ENCODE data around the gene ATXN7. TPM values are rescaled to one million over a fixed set of nuclear protein-coding genes. Genes with fewer than 3 reads are reported as not detected.

ATXN7 gene, protein sequence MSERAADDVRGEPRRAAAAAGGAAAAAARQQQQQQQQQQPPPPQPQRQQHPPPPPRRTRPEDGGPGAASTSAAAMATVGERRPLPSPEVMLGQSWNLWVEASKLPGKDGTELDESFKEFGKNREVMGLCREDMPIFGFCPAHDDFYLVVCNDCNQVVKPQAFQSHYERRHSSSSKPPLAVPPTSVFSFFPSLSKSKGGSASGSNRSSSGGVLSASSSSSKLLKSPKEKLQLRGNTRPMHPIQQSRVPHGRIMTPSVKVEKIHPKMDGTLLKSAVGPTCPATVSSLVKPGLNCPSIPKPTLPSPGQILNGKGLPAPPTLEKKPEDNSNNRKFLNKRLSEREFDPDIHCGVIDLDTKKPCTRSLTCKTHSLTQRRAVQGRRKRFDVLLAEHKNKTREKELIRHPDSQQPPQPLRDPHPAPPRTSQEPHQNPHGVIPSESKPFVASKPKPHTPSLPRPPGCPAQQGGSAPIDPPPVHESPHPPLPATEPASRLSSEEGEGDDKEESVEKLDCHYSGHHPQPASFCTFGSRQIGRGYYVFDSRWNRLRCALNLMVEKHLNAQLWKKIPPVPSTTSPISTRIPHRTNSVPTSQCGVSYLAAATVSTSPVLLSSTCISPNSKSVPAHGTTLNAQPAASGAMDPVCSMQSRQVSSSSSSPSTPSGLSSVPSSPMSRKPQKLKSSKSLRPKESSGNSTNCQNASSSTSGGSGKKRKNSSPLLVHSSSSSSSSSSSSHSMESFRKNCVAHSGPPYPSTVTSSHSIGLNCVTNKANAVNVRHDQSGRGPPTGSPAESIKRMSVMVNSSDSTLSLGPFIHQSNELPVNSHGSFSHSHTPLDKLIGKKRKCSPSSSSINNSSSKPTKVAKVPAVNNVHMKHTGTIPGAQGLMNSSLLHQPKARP
- total RNA-seq (14.1 and 14.4 TPM in 2 replicates), polyA plus RNA-seq (3.0 and 7.5 TPM in 2 replicates)

GRCh38 chr3:63863150-63864007, at the start of gene ATXN7, which contains the start of gene THOC7:
ATXN7 (plus strand) TSS chr3:63863867; CDS start chr3:63912599, 48,732 bp downstream.
THOC7 (minus strand) TSS chr3:63863805; CDS start chr3:63863790, 15 bp downstream.
- Histone ChIP-seq H3K4me1 (ENCODE audit: insufficient read depth) (peaks cover 15% of the 10 kb centered on the region), H3K4me3 (peak within 1 kb of the TSS; percentile 100), H3K9me3 (ENCODE audit: low read depth) (no peaks in the 10 kb centered on the region), H3K36me3 (replicated peaks; ENCODE audit: insufficient read depth, low read depth) (no peaks in the 10 kb centered on the region), H3K27ac (peak within 1 kb of the TSS; percentile 100), H3K79me2 (peaks cover 86% of the 10 kb centered on the region), H4K20me1 (ENCODE audit: insufficient read depth, poor library complexity, severe bottlenecking) (no peaks in the 10 kb centered on the region), H3K27me3 (no peaks in the 10 kb centered on the region), H3K4me2 (peak within 1 kb of the TSS; percentile 82), H2AFZ (peak within 1 kb of the TSS; percentile 100), H3K9me2 (replicated peaks; ENCODE audit: insufficient read depth) (no peaks in the 10 kb centered on the region)
- DNase-seq (ENCODE audit: low spot score), result peak; percentile 85
- WGBS (ENCODE audit: low lambda C conversion rate, missing lambda C conversion rate), result under 1% methylated on average over 27 of the region's 98 CpGs
- TF ChIP-seq EZH2 (IDR thresholded peaks at IDR 0.05; ENCODE audit: borderline replicate concordance) (no peak), EZH2phosphoT487 (IDR thresholded peaks at IDR 0.05; ENCODE audit: low read depth, severe bottlenecking, unreplicated experiment) (no peak)
- TF ChIP-seq, protein P1, sequence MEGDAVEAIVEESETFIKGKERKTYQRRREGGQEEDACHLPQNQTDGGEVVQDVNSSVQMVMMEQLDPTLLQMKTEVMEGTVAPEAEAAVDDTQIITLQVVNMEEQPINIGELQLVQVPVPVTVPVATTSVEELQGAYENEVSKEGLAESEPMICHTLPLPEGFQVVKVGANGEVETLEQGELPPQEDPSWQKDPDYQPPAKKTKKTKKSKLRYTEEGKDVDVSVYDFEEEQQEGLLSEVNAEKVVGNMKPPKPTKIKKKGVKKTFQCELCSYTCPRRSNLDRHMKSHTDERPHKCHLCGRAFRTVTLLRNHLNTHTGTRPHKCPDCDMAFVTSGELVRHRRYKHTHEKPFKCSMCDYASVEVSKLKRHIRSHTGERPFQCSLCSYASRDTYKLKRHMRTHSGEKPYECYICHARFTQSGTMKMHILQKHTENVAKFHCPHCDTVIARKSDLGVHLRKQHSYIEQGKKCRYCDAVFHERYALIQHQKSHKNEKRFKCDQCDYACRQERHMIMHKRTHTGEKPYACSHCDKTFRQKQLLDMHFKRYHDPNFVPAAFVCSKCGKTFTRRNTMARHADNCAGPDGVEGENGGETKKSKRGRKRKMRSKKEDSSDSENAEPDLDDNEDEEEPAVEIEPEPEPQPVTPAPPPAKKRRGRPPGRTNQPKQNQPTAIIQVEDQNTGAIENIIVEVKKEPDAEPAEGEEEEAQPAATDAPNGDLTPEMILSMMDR (IDR thresholded peaks at IDR 0.05; ENCODE audit: poor library complexity), result no peak

GRCh38 chr3:63814237-63814636, 49.4 kb upstream of the ATXN7 start:
- Histone ChIP-seq H3K4me3 (no peak overlapping the region), H3K79me2 (no peaks in the 10 kb centered on the region), H3K27ac (no peak overlapping the region), H3K9me2 (replicated peaks; ENCODE audit: insufficient read depth) (no peaks in the 10 kb centered on the region), H3K9me3 (ENCODE audit: low read depth) (no peaks in the 10 kb centered on the region), H3K27me3 (no peaks in the 10 kb centered on the region), H2AFZ (no peak overlapping the region), H3K36me3 (replicated peaks; ENCODE audit: insufficient read depth, low read depth) (no peaks in the 10 kb centered on the region), H4K20me1 (ENCODE audit: insufficient read depth, poor library complexity, severe bottlenecking) (no peaks in the 10 kb centered on the region), H3K4me2 (no peak overlapping the region), H3K4me1 (ENCODE audit: insufficient read depth) (no peaks in the 10 kb centered on the region)
- TF ChIP-seq, protein P1 (IDR thresholded peaks at IDR 0.05; ENCODE audit: poor library complexity), result no peak
- TF ChIP-seq EZH2 (IDR thresholded peaks at IDR 0.05; ENCODE audit: borderline replicate concordance) (no peak), EZH2phosphoT487 (IDR thresholded peaks at IDR 0.05; ENCODE audit: low read depth, severe bottlenecking, unreplicated experiment) (no peak)
- peak; percentile 10 for DNase-seq (ENCODE audit: low spot score)
- 62% methylated on average over 3 of the region's 3 CpGs for WGBS (ENCODE audit: low lambda C conversion rate, missing lambda C conversion rate)

GRCh38 chr3:63817225-63817624, 46.4 kb upstream of the ATXN7 start:
- no peak for DNase-seq (ENCODE audit: low spot score)
- H3K27ac ChIP-seq, result no peak overlapping the region
- no peaks in the 10 kb centered on the region for H3K4me1 ChIP-seq (ENCODE audit: insufficient read depth)
- no peaks in the 10 kb centered on the region for H3K9me3 ChIP-seq (ENCODE audit: low read depth)
- no peaks in the 10 kb centered on the region for H3K9me2 ChIP-seq (replicated peaks; ENCODE audit: insufficient read depth)
- H3K4me2 ChIP-seq, result no peak overlapping the region
- H2AFZ ChIP-seq, result no peak overlapping the region
- H3K27me3 ChIP-seq, result no peaks in the 10 kb centered on the region
- TF ChIP-seq EZH2 (IDR thresholded peaks at IDR 0.05; ENCODE audit: borderline replicate concordance) (no peak), EZH2phosphoT487 (IDR thresholded peaks at IDR 0.05; ENCODE audit: low read depth, severe bottlenecking, unreplicated experiment) (no peak)
- TF ChIP-seq, protein P1 (IDR thresholded peaks at IDR 0.05; ENCODE audit: poor library complexity), result no peak
- H3K79me2 ChIP-seq, result no peaks in the 10 kb centered on the region
- WGBS (ENCODE audit: low lambda C conversion rate, missing lambda C conversion rate), result 92% methylated on average over 5 of the region's 5 CpGs
- H3K4me3 ChIP-seq, result no peak overlapping the region
- H4K20me1 ChIP-seq (ENCODE audit: insufficient read depth, poor library complexity, severe bottlenecking), result no peaks in the 10 kb centered on the region
- H3K36me3 ChIP-seq (replicated peaks; ENCODE audit: insufficient read depth, low read depth), result no peaks in the 10 kb centered on the region

Data from hepatocyte (in vitro differentiated cells).